CD4-positive, alpha-beta T cell treated with Interleukin-15 for 1 hour (primary cell): ENCODE results near the gene ADGRB2.

Source experiments
- DNase-seq: peaks from one replicate; pipeline ENCODE4 v3.0.0-alpha.2; 2020

ADGRB2 gene

DNA sequence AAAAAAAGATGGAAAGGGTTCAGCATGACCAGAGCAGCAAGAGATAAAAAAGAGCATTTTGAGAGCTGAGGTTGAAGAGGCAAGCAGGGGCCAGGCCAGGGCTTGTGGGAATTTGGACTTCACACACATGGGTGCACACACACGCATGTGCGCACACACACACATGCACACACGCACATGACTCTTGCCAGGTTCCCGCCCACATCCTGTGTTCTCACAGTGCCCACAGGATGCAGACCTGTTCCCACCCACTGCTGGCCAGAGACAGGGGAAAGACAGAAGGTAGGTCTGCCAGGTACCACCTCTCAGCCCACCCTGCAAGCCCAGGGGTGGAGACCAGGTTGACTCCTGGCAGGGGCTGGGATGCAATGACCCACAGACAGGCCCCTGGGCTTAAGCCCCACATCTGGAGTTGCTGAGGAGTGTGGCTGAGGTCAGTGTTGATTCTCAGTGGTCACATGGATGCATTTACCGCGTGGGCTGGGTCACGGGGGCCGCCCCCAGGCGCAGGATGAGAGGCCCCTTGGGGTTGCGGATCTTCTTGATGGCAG lies 64.7 kb downstream of the ADGRB2 start:
- DNase-seq: peak; percentile 30

DNA sequence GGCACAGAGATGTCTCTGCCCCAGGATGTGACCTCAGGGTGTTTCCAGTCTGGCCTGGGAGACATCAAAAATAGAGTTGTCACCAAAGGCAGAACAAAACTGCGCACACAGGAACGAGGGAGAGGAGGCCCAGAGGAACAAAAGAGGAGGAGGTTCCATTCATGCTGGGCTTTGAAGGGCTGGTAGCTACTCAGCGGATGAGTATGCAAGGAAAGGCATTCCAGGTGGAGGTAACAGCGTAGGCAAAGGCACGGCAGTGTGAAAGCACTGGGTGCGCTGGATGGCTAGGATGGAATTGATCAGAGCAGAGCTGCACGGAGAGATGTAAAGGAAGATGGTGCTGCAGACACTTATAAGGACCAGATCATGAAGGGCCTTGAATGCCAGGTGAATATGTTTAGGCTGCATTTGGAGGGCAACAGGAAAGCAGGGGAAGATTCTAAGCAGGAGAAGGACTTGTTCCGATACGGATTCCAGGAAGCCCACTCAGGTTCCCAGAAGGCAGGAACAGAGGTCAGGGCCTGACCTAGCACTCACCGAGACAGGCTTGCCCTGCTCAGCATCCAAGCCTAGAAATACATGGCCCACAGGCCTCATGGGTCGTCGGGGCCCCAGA lies 66.7 kb downstream of the ADGRB2 start:
- DNase-seq: no peak

DNA sequence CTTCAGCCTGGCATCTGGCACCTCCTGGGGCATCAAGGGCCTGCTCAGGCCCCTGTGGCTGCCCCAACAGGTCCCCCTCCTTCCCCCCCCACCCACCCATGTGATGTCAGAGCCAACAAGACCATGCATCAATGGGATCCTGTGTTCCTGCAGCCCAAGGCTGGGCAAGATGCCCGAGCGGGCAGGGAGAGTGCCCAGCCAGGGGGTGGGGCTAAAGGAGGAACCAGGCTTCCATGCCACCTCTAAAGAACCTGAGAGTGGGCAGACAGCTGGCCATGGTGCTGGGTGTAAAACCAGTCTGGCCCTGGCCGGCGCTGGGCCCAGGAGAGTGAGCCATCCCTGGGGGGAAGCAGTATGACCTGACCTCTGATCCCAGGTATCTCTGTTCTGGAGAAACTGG lies 67.9 kb downstream of the ADGRB2 start:
- DNase-seq: no peak

DNA sequence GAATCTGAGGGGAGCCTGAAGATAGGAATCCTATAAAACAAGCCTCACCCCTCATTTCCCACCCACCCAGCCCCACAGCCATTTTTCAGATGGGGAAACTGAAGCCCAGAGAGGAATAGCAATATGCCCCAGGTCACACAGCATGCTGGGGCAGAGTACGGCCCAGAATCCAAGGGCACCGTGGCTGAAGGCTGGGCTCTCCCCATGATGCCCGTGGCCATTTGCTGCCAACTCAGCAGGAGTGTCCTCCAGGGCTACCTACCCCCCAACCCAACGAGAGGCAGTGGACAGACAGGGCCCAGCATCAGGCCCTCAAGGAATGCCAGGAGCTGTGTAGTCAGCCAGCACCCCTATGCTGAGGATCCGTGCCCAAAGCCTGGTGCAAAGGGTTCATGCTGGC lies 68.8 kb downstream of the ADGRB2 start:
- no peak for DNase-seq

DNA sequence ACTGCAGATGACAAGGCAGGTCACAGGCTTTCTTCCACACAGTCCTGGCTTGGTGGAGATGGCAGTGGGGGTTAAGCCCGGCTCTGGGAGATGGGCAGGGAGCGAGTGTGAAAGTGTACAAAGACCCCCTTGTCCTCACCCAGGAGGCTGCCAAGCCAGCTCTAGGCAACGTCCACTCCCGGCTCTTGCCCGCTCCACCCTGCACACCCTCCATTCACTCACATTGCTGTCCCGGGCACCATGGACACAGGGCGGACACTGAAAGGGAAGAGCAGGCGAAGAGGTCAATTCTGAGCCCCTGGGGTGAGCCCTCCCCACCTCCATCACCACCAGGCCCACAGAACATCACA lies 69.2 kb downstream of the ADGRB2 start:
- no peak for DNase-seq

DNA sequence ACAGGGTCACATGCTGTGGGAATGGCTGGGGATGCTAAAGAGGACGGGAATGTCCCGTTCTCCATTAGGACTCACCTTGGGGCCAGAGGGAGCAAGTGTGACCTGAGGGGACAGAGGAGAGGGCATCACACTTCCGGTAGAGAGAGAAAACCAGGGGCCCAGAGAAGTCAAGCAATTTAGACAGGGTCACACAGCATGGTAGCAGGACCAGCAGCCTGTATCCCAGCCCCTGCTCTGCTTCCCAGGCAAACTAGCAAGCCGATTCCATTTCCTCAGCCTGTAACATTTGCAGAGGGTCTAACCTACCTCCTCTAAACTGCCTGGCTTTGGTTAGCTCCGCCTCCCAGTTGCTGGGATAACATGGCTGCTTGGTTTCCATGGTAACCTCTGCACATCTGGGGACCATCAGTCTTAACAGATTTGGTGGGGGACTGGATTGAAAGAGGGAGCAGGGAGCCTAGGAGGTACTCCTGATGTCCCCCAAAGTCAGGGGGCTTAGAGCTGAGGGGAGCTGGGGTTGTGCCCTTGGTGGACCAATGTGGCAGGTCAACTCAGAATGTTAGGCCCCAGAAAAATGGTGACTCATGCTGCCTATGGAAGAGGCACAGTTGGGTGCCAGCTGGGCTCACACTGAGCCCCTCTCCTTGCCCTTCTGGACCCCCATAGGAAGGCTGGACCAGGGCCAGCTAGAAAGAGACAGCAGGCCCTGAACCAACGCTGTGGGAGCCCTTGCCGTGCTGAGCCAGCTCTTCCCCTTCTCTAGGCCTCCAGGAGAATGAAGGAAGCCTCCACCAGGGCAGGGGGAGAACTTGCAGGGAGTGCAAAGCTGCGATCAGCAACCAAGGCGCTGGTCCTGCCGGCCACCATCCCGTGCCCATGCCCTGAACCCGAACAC lies 69.8 kb downstream of the ADGRB2 start:
- no peak for DNase-seq

DNA sequence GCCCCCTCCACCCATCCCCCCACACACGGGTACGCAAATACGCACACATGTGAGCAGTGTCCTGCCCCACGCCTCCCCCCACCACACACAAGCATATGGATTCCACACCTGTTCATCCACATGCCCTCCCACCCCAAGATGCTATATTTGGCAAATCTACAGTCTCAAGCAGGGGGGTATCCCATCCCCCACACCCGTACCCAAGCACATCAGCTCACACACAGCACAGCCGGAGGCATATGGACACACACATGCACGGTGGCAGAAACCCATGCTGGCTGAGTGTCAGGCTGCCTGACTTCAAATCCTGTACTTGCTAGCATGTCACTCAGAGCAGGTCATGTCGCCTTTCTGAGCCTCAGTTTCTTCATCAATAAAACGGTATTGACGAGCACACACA lies 70.9 kb downstream of the ADGRB2 start:
- DNase-seq: no peak

DNA sequence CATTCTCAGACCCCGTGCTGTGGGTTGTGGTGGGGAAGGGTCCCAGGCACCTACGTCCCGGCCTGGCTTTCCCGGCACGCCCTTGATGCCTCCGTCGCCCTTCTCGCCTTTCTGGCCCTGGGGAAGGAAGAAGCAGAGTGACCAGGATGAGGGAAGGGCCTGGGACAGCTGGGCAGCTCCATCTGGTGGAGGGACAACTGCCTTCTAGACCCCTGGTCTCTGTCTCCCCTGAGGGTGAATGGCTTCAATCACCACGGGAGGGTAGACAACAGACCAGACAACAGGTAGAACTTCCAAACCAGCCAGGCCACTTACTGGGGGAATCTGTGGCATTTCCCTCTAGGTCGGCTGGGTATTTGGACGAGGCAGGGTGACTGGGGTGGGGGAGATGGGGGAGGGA lies 72.2 kb downstream of the ADGRB2 start:
- DNase-seq: no peak

DNA sequence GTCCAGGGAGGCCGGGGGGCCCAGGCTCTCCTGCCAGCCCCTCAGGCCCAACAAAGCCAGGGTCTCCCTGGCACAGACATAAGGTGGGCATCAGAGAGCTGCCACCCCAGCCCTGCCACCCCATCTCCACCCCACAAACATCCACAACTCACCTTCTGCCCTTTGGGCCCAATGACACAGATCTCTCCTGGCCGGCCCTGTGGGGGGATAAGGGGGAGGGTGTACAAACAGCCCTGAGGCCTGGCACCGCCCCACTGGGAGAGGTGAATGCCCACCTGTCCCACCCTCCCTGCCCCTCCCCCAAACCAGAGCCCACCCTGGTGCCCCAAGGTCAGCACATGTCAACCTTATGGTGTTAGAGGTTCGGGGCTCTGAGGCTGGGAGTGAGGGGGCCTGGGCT lies 72.7 kb downstream of the ADGRB2 start:
- no peak for DNase-seq

DNA sequence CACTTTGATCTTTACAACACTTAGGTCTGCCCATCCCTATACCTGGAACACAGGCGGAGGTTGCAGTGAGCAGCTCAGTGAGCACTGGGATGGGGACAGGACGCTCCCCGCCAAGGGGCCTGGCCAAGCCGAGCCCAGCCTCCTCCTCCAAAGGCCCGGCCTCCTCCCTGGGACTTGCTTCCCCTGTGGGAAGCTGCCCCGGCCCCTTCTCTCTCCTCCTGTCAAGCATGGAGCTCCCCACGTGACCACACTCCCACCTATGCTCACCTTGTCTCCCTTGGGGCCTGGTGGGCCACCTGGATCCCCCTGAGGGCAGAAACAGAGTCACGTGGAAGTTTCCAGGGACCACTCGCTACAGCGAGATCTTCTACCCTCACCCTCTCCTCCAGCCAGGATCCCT lies 73.2 kb downstream of the ADGRB2 start:
- no peak for DNase-seq

DNA sequence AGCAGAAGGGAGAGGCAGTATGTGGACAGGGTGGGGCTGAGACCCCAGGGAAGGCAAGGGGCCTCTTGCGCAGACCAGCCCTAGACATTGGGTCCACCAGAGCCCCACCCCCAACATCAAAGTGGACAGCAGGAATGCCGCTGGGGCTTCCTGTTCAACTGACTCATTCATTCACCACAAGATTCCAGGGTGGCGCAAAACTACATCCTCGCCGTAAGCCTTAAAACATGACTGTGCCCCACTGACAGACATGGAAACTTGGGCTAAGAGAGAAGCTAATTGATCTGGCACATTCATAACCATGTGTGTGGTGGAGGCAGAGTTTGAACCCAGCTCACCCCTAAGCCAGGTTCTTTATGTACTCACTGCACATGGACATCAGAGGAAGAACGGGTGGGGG lies 74.3 kb downstream of the ADGRB2 start:
- no peak for DNase-seq

DNA sequence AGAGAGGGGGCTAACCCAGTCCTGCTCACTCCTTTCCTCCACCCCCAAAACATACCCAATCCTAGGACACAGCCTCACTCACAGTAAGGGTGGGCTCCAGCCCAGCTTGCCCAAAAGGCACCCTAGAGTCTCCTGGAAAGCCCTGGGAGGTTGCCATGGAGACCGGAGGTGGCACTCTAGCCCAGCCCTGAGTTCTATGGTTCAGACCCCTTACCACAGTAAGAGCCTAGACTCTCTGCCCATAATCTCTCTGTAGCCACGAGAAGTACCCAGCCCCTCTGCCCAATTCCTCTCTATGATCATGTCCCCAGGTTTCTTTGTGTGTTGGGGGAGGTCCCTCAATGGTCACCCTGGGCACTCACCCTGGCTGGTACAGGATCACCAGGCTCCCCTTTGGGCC lies 74.8 kb downstream of the ADGRB2 start:
- no peak for DNase-seq

DNA sequence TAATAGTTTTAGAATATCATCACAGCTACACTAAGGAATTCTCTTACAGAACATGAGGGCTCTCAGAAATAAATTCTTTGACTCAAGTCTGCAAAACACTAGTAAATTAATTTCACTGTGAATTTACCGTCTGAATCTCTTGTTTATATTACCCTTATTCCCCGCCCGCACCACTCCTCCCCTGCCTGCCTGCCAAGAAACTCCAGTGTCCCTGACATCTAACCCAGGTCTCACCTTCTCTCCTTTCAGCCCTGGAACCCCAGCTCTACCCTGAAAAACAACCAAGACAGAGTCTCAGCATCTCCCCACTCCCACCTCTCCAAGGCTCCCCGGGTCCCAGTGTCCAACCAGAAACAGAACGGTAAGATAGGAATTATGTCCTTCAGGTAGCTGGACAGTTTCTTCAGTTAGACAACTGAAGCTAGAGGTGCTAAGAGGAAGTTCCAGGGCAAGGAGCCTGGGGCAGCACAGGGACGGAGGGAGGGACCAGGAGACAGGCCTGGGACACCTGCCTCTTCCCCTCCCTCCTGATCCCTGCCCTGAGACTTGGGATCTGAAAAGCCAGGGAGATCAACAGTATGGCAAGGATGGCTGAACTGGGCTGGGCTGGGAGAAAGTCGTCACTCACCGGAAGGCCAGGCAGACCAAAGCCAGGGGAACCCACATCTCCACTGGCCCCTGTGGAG lies 75.8 kb downstream of the ADGRB2 start:
- no peak for DNase-seq

DNA sequence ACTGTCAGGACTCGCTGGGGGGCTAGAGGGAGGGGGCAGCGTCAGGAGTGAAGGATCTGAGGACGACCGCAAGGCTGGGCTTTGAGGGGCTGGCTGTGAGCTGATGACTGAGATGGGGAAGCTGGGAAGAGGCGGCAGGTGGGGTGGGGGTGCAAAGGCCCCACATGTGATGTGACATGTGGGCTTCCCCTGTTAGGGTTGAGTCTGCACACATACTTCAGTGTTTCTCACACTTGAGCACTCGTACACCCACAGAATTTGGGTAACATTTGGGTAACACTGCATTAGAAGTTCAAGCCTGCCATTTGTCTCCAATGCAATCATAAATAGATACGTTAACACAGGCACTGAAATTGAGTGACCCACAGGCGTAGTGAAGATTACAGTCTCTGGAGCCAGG lies 76.5 kb downstream of the ADGRB2 start:
- no peak for DNase-seq

DNA sequence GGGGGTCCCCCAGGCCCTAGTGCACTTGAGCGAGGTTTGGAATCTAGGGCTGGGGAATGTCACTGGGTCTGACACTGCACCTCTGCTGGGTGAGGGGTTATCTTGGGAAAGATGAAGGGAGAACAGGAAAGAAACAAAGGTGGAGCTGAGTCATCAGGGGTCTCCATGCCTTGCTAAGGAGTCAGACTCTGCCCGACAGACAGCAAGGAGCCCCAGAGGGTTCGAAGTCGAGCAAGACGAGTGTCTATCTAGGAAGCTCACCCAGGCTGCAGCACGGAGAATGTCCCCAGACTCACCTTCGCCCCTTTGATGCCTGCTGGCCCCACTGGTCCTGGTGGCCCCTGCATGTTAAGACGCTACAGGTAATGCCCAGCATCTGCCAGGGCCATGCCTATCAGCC lies 78.3 kb downstream of the ADGRB2 start:
- no peak for DNase-seq

DNA sequence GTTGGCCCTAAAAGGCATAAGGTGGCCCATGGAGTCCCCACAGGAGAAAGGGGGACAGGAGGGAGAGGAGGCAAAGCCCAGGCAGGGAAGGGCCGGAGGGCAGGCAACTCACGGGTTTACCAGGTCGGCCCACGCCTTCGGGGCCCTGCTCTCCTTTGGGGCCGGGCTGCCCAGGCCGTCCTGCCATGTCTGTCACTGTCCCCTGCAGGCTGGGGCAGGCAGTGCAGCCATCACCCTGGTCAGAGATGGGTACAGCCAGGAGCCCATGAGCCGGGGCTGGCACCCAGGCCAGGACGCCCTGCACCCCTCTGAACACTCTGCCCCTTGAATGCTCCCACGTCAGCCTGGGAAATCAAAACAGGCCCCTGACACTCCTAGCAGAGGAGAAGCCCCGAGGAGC lies 80.1 kb downstream of the ADGRB2 start:
- DNase-seq: no peak

DNA sequence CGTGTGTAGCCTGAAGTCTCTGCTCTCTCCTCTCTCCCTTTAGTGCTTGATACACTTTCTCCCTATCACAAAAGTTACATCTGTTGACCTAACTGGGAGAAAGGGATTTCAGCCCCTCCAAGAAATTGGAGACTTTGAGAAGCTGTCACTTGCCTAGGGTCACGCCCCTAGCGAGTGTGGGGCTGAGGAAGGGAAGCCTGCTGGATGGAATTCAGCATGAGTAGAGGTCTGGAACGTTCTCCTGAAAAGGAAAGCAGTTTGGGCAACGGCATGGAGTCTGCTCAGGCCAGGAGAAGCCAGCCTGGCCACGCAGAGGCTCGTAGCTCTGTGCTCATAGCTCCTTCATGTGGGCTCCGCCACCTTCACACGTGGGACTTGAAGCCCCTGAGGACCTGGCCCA lies 82.7 kb downstream of the ADGRB2 start:
- no peak for DNase-seq

DNA sequence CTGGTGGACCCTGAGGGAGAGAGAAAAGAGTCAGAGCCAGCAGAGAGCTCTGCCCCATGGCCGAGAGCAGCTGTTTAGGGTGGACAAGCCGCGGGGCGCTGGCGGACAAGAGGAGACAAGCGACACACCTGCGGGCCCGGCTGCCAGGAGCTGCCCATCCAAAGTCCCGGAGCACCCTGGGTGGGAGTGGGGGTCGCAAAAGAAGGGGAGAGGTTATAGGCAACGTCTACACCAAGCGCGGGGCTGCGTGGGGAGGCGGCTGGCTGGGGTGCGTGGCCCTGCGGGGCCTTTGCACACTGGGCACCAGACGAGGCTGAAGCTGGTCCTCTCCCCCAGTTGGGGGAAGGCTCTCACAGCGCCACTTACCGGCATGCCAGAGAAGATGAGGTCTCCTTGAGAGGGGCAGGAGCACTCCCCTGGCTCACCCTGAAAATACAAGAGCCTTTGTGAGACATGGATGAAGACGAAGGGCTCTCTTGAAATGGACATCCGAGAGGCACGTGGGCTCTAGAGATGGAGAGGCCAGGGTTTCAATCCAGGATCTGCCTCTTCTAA lies 84.4 kb downstream of the ADGRB2 start:
- no peak for DNase-seq

DNA sequence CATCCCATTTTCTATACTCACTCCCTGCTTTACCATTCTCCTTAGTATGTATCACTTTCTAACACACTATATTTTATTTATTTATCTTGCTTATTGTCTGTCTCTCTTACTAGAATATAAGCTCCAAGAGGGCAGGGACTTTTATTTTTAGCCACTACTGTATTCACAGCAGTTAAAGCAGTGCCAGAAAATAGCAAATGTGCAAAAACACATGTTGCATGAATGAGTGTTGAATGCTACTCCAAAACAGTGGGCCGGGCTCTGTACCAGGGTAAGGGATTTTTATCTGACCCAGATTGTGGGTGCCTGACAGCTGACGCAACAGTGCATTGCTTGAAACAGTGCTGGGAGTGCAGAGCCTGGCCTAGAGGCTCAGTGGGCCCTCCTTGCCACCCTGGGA lies 85.0 kb downstream of the ADGRB2 start:
- DNase-seq: no peak

DNA sequence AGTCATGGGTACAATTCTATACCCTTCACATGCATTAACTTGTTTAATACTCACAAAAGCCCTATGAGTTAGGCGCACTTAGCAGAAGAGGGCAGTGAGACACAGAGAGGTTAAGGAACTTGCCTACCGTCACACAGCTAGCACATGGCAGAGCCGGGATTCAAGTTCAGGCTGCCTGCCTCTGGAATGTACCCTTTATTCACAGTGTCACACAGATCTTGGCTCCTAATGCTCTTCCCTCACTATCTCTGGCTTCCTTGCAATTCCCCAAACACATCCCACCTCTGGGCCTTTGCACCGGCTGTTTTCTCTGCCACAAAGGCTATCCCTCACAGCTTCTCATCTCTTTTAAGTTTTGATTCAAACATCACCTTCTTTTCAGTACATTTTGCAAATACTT lies 85.5 kb downstream of the ADGRB2 start:
- no peak for DNase-seq

DNA sequence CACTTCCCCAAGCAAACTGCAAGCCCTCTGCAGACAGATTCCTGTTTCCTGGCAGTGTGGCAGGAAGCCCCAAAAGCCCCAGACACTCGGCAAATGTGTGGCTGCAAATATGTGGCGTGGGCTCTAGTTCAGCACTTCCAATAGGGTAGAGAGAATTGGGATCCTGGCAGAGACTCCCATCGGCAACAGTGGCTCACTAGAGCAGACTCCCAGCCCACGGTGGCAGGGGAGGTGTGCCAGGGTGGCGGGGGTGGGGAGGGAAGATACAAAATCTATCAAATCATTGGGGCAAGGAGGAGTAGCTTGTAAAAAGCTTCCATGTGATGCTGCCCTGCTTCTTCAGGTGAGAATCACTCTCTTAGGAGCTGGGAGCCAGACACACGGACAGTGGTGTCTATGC lies 86.2 kb downstream of the ADGRB2 start:
- no peak for DNase-seq

DNA sequence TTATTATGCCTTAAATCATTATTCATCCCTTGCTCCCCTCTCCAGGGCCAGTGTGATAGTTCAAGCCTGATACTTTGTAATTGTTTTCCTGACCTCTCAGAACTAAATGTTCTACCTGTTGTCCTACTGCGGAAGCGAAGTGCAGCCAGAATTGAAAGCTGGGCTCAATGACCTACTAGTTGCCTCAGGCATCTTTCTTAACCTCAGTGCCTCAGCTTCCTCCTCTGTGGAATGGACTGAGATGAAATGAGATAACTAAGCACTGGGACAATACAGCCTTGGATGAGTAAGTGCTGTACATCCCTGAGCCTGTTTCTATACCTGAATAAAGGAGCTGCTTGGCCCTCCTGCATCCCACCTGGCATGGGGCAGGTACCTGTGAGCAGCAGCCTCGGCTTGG lies 86.7 kb downstream of the ADGRB2 start:
- no peak for DNase-seq
